H1 (cell line): ENCODE results near the gene CTNNA3. TPM values are rescaled to one million over a fixed set of nuclear protein-coding genes. Genes with fewer than 3 reads are reported as not detected.

ENCODE experiments used
- CTCF ChIA-PET: fragments of 300-600 bp; sonication (Branson Sonifier 250); formaldehyde crosslinking; loops from one replicate; lab custom pipeline; 2021; ENCODE audit not compliant: partially characterized antibody; lab: Charles Lee
- POLR2A ChIA-PET: fragments of 300-600 bp; sonication (Branson Sonifier 250); formaldehyde crosslinking; loops from one replicate; lab custom pipeline; 2021; ENCODE audit warnings: inconsistent platforms; ENCODE audit not compliant: partially characterized antibody; lab: Charles Lee
- DNase-seq, 2 experiments: peaks; one replicate each; pipeline versions ENCODE4 v3.0.0 to v3.0.0-alpha.2; 2010 to 2022; ENCODE audit warnings: low spot score in 2 of 2, low read depth in 1 of 2, mixed read lengths in 1 of 2
- FAIRE-seq: peaks from 2 replicates; lab custom pipeline; 2011; peaks lifted over from hg19 to GRCh38; lab: Jason Lieb, UNC
- H2AFZ ChIP-seq: 2 replicates; pipeline ENCODE4 v1.8.1; 2012; ENCODE audit warnings: low read length, inconsistent platforms
- H2AK5ac ChIP-seq: 2 replicates; pipeline ENCODE4 v1.6.1; 2013; ENCODE audit warnings: low read depth, low read length
- H2BK120ac ChIP-seq: replicated peaks from 2 replicates; pipeline ENCODE3; 2013; ENCODE audit warnings: low read depth, low read length, inconsistent platforms
- H2BK12ac ChIP-seq: 2 replicates; pipeline ENCODE4 v1.6.1; 2013; ENCODE audit warnings: low read depth, low read length
- H2BK15ac ChIP-seq: 2 replicates; pipeline ENCODE4 v1.6.1; 2013; ENCODE audit warnings: low read length
- H2BK20ac ChIP-seq: 2 replicates; pipeline ENCODE4 v1.6.1; 2013; ENCODE audit warnings: low read length
- H2BK5ac ChIP-seq: 2 replicates; pipeline ENCODE4 v1.6.1; 2013; ENCODE audit warnings: low read depth, low read length
- H3K14ac ChIP-seq: 2 replicates; pipeline ENCODE4 v1.6.1; 2013; ENCODE audit warnings: inconsistent platforms; ENCODE audit not compliant: insufficient read length
- H3K18ac ChIP-seq: 2 replicates; pipeline ENCODE4 v1.6.1; 2013; ENCODE audit warnings: low read length; ENCODE audit errors: extremely low read depth
- H3K23ac ChIP-seq: 2 replicates; pipeline ENCODE4 v1.6.1; 2013; ENCODE audit warnings: inconsistent platforms; ENCODE audit not compliant: insufficient read length
- H3K23me2 ChIP-seq: 2 replicates; pipeline ENCODE4 v1.6.1; 2013; ENCODE audit warnings: low read depth, low read length
- H3K27ac ChIP-seq: 2 replicates; pipeline ENCODE4 v1.6.1; 2011; ENCODE audit warnings: low read depth, low read length, inconsistent platforms
- H3K27me3 ChIP-seq, 4 experiments: replicated peaks in 1 of 4; 1 replicate in 1 of 4; 2 replicates in 3 of 4; pipeline versions ENCODE4 v1.6.1 to v1.8.1; 2011 to 2013; ENCODE audit warnings: low read length in 3 of 4, mild to moderate bottlenecking in 3 of 4, inconsistent platforms in 2 of 4, mixed read lengths in 2 of 4, moderate library complexity in 1 of 4; ENCODE audit not compliant: control insufficient read depth in 3 of 4, insufficient read depth in 3 of 4; ENCODE audit errors: extremely low read depth in 1 of 4
- H3K36me3 ChIP-seq, 4 experiments: 2 replicates each; pipeline versions ENCODE4 v1.6.1 to v1.8.1; 2011 to 2013; ENCODE audit warnings: mild to moderate bottlenecking in 4 of 4, low read length in 3 of 4, moderate library complexity in 2 of 4, control low read depth in 1 of 4, inconsistent platforms in 1 of 4; ENCODE audit not compliant: insufficient read depth in 4 of 4, control insufficient read depth in 2 of 4
- H3K4ac ChIP-seq: replicated peaks from 2 replicates; pipeline ENCODE3; 2013; ENCODE audit warnings: low read length, low read depth, mixed read lengths, inconsistent platforms; ENCODE audit not compliant: insufficient read length
- H3K4me1 ChIP-seq, 4 experiments: replicated peaks in 1 of 4; 1 replicate in 1 of 4; 2 replicates in 3 of 4; pipeline versions ENCODE4 v1.6.1 to v1.8.1; 2011 to 2013; ENCODE audit warnings: low read length in 3 of 4, inconsistent platforms in 2 of 4, mixed read lengths in 1 of 4; ENCODE audit not compliant: insufficient read depth in 4 of 4, control insufficient read depth in 3 of 4
- H3K4me2 ChIP-seq, 2 experiments: 2 replicates each; pipeline versions ENCODE4 v1.6.1 to v1.8.1; 2011 to 2013; ENCODE audit warnings: low read depth in 2 of 2, low read length in 2 of 2, control low read depth in 1 of 2, inconsistent platforms in 1 of 2, mild to moderate bottlenecking in 1 of 2; ENCODE audit not compliant: insufficient read depth in 1 of 2
- H3K4me3 ChIP-seq, 4 experiments: fragments of 200-600, 300-600 bp in 1 of 4; sonication (generic), shearing (Covaris generic), sonication (Bioruptor Twin) in 1 of 4; 2 replicates each; pipeline versions ENCODE4 v1.5.1 to v1.8.1; 2011 to 2016; ENCODE audit warnings: low read length in 4 of 4, low read depth in 3 of 4, control low read depth in 2 of 4, inconsistent platforms in 2 of 4, mild to moderate bottlenecking in 2 of 4, mixed read lengths in 1 of 4, moderate library complexity in 1 of 4; ENCODE audit not compliant: insufficient read depth in 2 of 4; ENCODE audit errors: extremely low read depth in 1 of 4
- H3K56ac ChIP-seq: replicated peaks from 2 replicates; pipeline ENCODE3; 2013; ENCODE audit warnings: low read depth, mild to moderate bottlenecking, mixed read lengths, low read length, inconsistent platforms; ENCODE audit not compliant: insufficient read length
- H3K79me1 ChIP-seq: 2 replicates; pipeline ENCODE4 v1.6.1; 2013; ENCODE audit warnings: low read depth, low read length, control low read depth
- H3K79me2 ChIP-seq, 2 experiments: 2 replicates each; pipeline versions ENCODE4 v1.6.1 to v1.8.1; 2012 to 2013; ENCODE audit warnings: low read length in 2 of 2, mild to moderate bottlenecking in 2 of 2, inconsistent platforms in 1 of 2; ENCODE audit not compliant: insufficient read depth in 2 of 2, control insufficient read depth in 1 of 2
- H3K9ac ChIP-seq, 4 experiments: replicated peaks in 1 of 4; 1 replicate in 1 of 4; 2 replicates in 3 of 4; pipeline versions ENCODE4 v1.6.1 to v1.8.1; 2011 to 2013; ENCODE audit warnings: low read depth in 3 of 4, low read length in 3 of 4, control low read depth in 2 of 4, mild to moderate bottlenecking in 2 of 4, moderate library complexity in 2 of 4, inconsistent platforms in 1 of 4; ENCODE audit errors: extremely low read depth in 1 of 4
- H3K9me3 ChIP-seq, 2 experiments: 2 replicates each; pipeline versions ENCODE4 v1.6.1 to v1.8.1; 2012 to 2013; ENCODE audit warnings: mild to moderate bottlenecking in 2 of 2, moderate library complexity in 2 of 2, control low read depth in 1 of 2, inconsistent platforms in 1 of 2, low read depth in 1 of 2, low read length in 1 of 2, mixed read lengths in 1 of 2; ENCODE audit not compliant: insufficient read depth in 2 of 2
- H4K20me1 ChIP-seq, 2 experiments: replicated peaks in 1 of 2; 2 replicates each; pipeline versions ENCODE3 to v1.8.1; 2011 to 2013; ENCODE audit warnings: inconsistent platforms in 2 of 2, low read length in 2 of 2, mild to moderate bottlenecking in 1 of 2; ENCODE audit not compliant: insufficient read depth in 2 of 2, control insufficient read depth in 1 of 2
- H4K5ac ChIP-seq: 2 replicates; pipeline ENCODE4 v1.6.1; 2013; ENCODE audit warnings: low read length, low read depth, mixed read lengths, inconsistent platforms; ENCODE audit not compliant: insufficient read length
- H4K8ac ChIP-seq: 2 replicates; pipeline ENCODE4 v1.8.0; 2013; ENCODE audit warnings: mild to moderate bottlenecking, moderate library complexity, low read length, inconsistent platforms; ENCODE audit not compliant: insufficient read depth; ENCODE audit errors: extremely low read depth
- H4K91ac ChIP-seq: replicated peaks from 2 replicates; pipeline ENCODE3; 2013; ENCODE audit warnings: low read length, mixed read lengths, inconsistent platforms; ENCODE audit not compliant: insufficient read length
- GABPA ChIP-seq: IDR thresholded peaks from 2 replicates; pipeline ENCODE4 v1.6.1; 2011; ENCODE audit warnings: mild to moderate bottlenecking, low read length, moderate library complexity, borderline replicate concordance; ENCODE audit not compliant: insufficient read depth
- GTF2F1 ChIP-seq: IDR thresholded peaks from 2 replicates; pipeline ENCODE4 v1.6.1; 2012; ENCODE audit warnings: low read depth, low read length, improper control_type of control experiment, borderline replicate concordance
- HDAC2 ChIP-seq, 2 experiments: fragments of 300-600 bp in 1 of 2; sonication (generic) in 1 of 2; IDR thresholded peaks; 2 replicates each; pipeline ENCODE4 v1.6.1; 2011 to 2012; ENCODE audit warnings: low read depth in 2 of 2, low read length in 2 of 2, mild to moderate bottlenecking in 2 of 2, moderate library complexity in 2 of 2, borderline replicate concordance in 1 of 2, inconsistent platforms in 1 of 2
- JUN ChIP-seq: IDR thresholded peaks from 2 replicates; pipeline ENCODE4 v1.6.1; 2011; ENCODE audit warnings: low read depth, mild to moderate bottlenecking, improper control_type of control experiment, low read length
- POLR2A ChIP-seq, 2 experiments: IDR thresholded peaks; 1 replicate in 1 of 2; 2 replicates in 1 of 2; pipeline ENCODE4 v1.6.1; 2011; ENCODE audit warnings: low read depth in 2 of 2, low read length in 2 of 2, mild to moderate bottlenecking in 2 of 2; ENCODE audit errors: control extremely low read depth in 1 of 2
- POLR2AphosphoS5 ChIP-seq: IDR thresholded peaks from 2 replicates; pipeline ENCODE4 v1.6.1; 2011; ENCODE audit warnings: low read depth, low read length
- SAP30 ChIP-seq: fragments of 300-600 bp; sonication (generic); IDR thresholded peaks from 2 replicates; pipeline ENCODE4 v1.7.1; 2012; ENCODE audit warnings: low read length, moderate library complexity, mild to moderate bottlenecking, inconsistent platforms; ENCODE audit not compliant: insufficient read depth, insufficient replicate concordance
- SIN3A ChIP-seq, 2 experiments: IDR thresholded peaks in 1 of 2; conservative IDR thresholded peaks in 1 of 2; 2 replicates each; pipeline ENCODE4 v1.6.1; 2011 to 2012; ENCODE audit warnings: low read length in 2 of 2, improper control_type of control experiment in 1 of 2, low read depth in 1 of 2, mild to moderate bottlenecking in 1 of 2
- TAF1 ChIP-seq: IDR thresholded peaks from 2 replicates; pipeline ENCODE4 v1.6.1; 2011; ENCODE audit warnings: mild to moderate bottlenecking, low read depth, low read length
- WGBS, 2 experiments: shearing (Covaris generic) in 1 of 2; methylation state at CpG; one replicate each; pipeline versions ENCODE4 v1.1.6 to v1.1.7; 2013 to 2015; ENCODE audit warnings: low lambda C conversion rate in 2 of 2, mixed read lengths in 2 of 2, inconsistent platforms in 1 of 2, low coverage in 1 of 2, missing lambda C conversion rate in 1 of 2; ENCODE audit not compliant: insufficient replicate concordance in 2 of 2, insufficient coverage in 1 of 2, insufficient read length in 1 of 2; ENCODE audit errors: extremely low coverage in 1 of 2, missing lambda C conversion rate in 1 of 2; 5-methylcytosine and 5-hydroxymethylcytosine counted together
- polyA plus RNA-seq, 7 experiments: library from polyadenylated mRNA; depleted of rRNA in 3 of 7; stranded (reverse) in 5 of 7; unstranded in 2 of 7; fragments of >200 nt in 5 of 7; fragments of 200-250 nt in 2 of 7; gene quantifications; 1 replicate in 5 of 7; 2 replicates in 1 of 7; 4 replicates in 1 of 7; pipeline versions ENCODE4 v1.2.1 to v1.2.3, GENCODE V29; 2011 to 2013; ENCODE audit warnings: missing spikeins in 2 of 7, mixed read lengths in 2 of 7
- total RNA-seq: library from RNA; stranded (reverse); fragmentation: NEBNext Ultra II Directional; extraction: Animal tissue kit (Norgen Biotek cat#: 25700); gene quantifications from 2 replicates; pipeline ENCODE4 v1.2.1, GENCODE V29; 2021
- TF ChIP-seq, protein P1 (sequence below), 3 experiments: IDR thresholded peaks; 1 replicate in 2 of 3; 2 replicates in 1 of 3; pipeline versions ENCODE4 v1.5.1 to v1.6.1; 2011; ENCODE audit warnings: low read length in 3 of 3, mild to moderate bottlenecking in 3 of 3, inconsistent platforms in 2 of 3, low read depth in 1 of 3, moderate library complexity in 1 of 3; ENCODE audit not compliant: insufficient read depth in 1 of 3; ENCODE audit errors: control extremely low read depth in 1 of 3

CTNNA3 gene
- total and polyA plus RNA-seq, 2 of the 8 experiments (the other 6 are each of a cell fraction or from before 2014, with no cell fraction given): 1.3 to 1.5 TPM

DNA sequence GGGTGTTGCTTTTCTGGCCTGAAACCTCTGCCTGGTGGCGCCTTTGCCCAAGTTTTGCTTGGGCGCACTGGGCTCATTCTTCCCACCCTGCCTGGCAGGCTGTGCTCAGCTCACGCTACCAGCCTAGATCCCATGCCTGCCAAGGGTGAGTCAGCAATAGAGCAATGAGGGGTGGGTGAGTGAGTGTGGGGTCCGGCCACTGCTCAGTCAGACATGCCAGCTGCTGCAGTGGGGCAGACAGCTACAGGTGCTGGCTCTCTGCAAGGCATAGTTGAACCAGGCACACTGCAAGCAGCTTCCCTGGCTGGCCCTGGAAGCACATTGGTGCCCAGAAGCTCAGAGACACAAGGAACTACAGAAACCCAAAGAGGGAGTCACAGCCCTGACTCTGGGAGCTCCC, 1451.0 kb downstream of the CTNNA3 start:
- peak overlapping the region; percentile 69; the same call in 1 of the 2 replicates for H4K8ac ChIP-seq
- H2BK15ac ChIP-seq: no peak overlapping the region
- TF ChIP-seq JUN: no peak
- no peak for TF ChIP-seq POLR2A (IDR thresholded peaks at IDR 0.05; ENCODE audit: control extremely low read depth in 1 of 2, low read depth in 2 of 2, low read length in 2 of 2)
- no peak for TF ChIP-seq GTF2F1
- TF ChIP-seq POLR2AphosphoS5: no peak
- no peak for TF ChIP-seq SIN3A (conservative IDR thresholded peaks at IDR 0.05 in 1 of 2, IDR thresholded peaks at IDR 0.05 in 1 of 2; ENCODE audit: low read depth in 1 of 2, low read length in 2 of 2)
- no peak for TF ChIP-seq SAP30
- no peak for TF ChIP-seq GABPA
- TF ChIP-seq, protein P1, sequence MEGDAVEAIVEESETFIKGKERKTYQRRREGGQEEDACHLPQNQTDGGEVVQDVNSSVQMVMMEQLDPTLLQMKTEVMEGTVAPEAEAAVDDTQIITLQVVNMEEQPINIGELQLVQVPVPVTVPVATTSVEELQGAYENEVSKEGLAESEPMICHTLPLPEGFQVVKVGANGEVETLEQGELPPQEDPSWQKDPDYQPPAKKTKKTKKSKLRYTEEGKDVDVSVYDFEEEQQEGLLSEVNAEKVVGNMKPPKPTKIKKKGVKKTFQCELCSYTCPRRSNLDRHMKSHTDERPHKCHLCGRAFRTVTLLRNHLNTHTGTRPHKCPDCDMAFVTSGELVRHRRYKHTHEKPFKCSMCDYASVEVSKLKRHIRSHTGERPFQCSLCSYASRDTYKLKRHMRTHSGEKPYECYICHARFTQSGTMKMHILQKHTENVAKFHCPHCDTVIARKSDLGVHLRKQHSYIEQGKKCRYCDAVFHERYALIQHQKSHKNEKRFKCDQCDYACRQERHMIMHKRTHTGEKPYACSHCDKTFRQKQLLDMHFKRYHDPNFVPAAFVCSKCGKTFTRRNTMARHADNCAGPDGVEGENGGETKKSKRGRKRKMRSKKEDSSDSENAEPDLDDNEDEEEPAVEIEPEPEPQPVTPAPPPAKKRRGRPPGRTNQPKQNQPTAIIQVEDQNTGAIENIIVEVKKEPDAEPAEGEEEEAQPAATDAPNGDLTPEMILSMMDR (IDR thresholded peaks at IDR 0.05; ENCODE audit: control extremely low read depth in 1 of 3, insufficient read depth in 1 of 3, low read depth in 1 of 3, low read length in 3 of 3): no peak
- no peak for TF ChIP-seq TAF1
- no peak for TF ChIP-seq HDAC2 (IDR thresholded peaks at IDR 0.05; ENCODE audit: borderline replicate concordance in 1 of 2, low read depth in 2 of 2, low read length in 2 of 2)

More for the DNA sequence above, 1451.0 kb downstream of the CTNNA3 start:
- no peaks in the 10 kb centered on the region for H3K36me3 ChIP-seq
- H3K56ac ChIP-seq: no peak overlapping the region
- H4K91ac ChIP-seq: no peak overlapping the region
- H3K27me3 ChIP-seq: no peaks in the 10 kb centered on the region
- H3K23ac ChIP-seq: no peak overlapping the region
- no peak overlapping the region for H2BK5ac ChIP-seq
- H2BK12ac ChIP-seq: no peak overlapping the region
- DNase-seq (no peak), FAIRE-seq (no peak)
- H3K27ac ChIP-seq: no peak overlapping the region
- no peak overlapping the region for H2AK5ac ChIP-seq
- CTCF ChIA-PET: interaction anchor here (1.4 to 1.5 kb wide), 2 partner anchors 8 to 33 kb away, joined by 3 to 4 read pairs; no protein-coding TSS in a partner anchor
- H3K4me3 ChIP-seq: no peak overlapping the region
- 88% methylated on average over 4 of the region's 4 CpGs; no CpG with 5 or more reads in 1 of the 2 experiments for WGBS, 2 experiments
- H4K5ac ChIP-seq: no peak overlapping the region
- no peaks in the 10 kb centered on the region for H3K23me2 ChIP-seq
- no peaks in the 10 kb centered on the region for H3K79me2 ChIP-seq
- no peaks in the 10 kb centered on the region for H3K79me1 ChIP-seq
- no peak overlapping the region for H3K4me2 ChIP-seq
- no peaks in the 10 kb centered on the region for H3K9me3 ChIP-seq
- no peaks in the 10 kb centered on the region for H4K20me1 ChIP-seq
- H3K4me1 ChIP-seq: peaks cover 0 to 2% (median 0%) of the 10 kb centered on the region in 4 experiments; a peak in 2 of 7 replicates
- no peak overlapping the region for H3K14ac ChIP-seq
- H3K4ac ChIP-seq: no peak overlapping the region
- H3K18ac ChIP-seq: no peak overlapping the region; the same call in 1 of the 2 replicates
- no peak overlapping the region for H2AFZ ChIP-seq
- POLR2A ChIA-PET: no interaction called here
- no peak overlapping the region for H2BK20ac ChIP-seq
- no peak overlapping the region for H3K9ac ChIP-seq
- no peak overlapping the region for H2BK120ac ChIP-seq
